Lower leg skin (tissue), 4 donors: ENCODE results near the gene CCNYL1. TPM values are rescaled to one million over a fixed set of nuclear protein-coding genes. Genes with fewer than 3 reads are reported as not detected.

Experiments
- DNase-seq, 2 donors: peaks; one replicate each; pipeline ENCODE4 v3.0.0-alpha.2; 2019; ENCODE audit warnings: low spot score in 2 of 2
- H3K4me3 ChIP-seq: fragments of 200-600 bp; sonication (generic); 2 replicates; pipeline ENCODE4 v1.5.1; 2017; ENCODE audit warnings: mild to moderate bottlenecking, low read depth; ENCODE audit not compliant: poor library complexity, severe bottlenecking
- CTCF ChIP-seq, 3 donors: fragments of 450-650 bp; IDR thresholded peaks; one replicate each; pipeline ENCODE4 v1.5.1; 2016; ENCODE audit warnings: antibody characterized with exemption in 3 of 3, mild to moderate bottlenecking in 3 of 3, moderate library complexity in 2 of 3
- POLR2A ChIP-seq, 2 donors: fragments of 450-650 bp; IDR thresholded peaks; one replicate each; pipeline ENCODE4 v1.6.1; 2016 to 2017; ENCODE audit warnings: antibody characterized with exemption in 2 of 2, mild to moderate bottlenecking in 1 of 2, moderate library complexity in 1 of 2
- WGBS, 2 donors: methylation state at CpG; one replicate each; pipeline ENCODE4 v1.1.5; 2018; 5-methylcytosine and 5-hydroxymethylcytosine counted together
- intact Hi-C: fragments of 100-400 bp; cut with DNase I; formaldehyde crosslinking; loops from one replicate; pipeline ENCODE4 v1.15.0; 2023; ENCODE audit warnings: low total_unique reads
- total RNA-seq, 4 donors: library from RNA; depleted of rRNA; stranded (reverse); fragments of >200 nt; gene quantifications; one replicate each; pipeline ENCODE4 v1.1.0, GENCODE V29; 2016

Gene CCNYL1
- total RNA-seq, 4 donors from 2014 or later, result 2.2 to 10.1 (median 3.6) TPM

- intact Hi-C loops, result no loop called here
- no peak overlapping the region for H3K4me3 ChIP-seq
- DNase-seq, result no peak
- TF ChIP-seq CTCF (IDR thresholded peaks at IDR 0.05), result no peak
- no peak for TF ChIP-seq POLR2A (IDR thresholded peaks at IDR 0.05)
- 86 to 91% methylated on average over 13 of the region's 13 CpGs for WGBS, 2 donors
Observed at GRCh38 chr2:207772844-207773205, 61.4 kb downstream of the CCNYL1 start.

GRCh38 chr2:207775473-207775872 lies 64.0 kb downstream of the CCNYL1 start:
- intact Hi-C loops, result no loop called here
- DNase-seq, result no peak
- WGBS, 2 donors, result 80% methylated on average over 3 of the region's 3 CpGs
- H3K4me3 ChIP-seq, result no peak overlapping the region
- TF ChIP-seq POLR2A (IDR thresholded peaks at IDR 0.05), result no peak
- TF ChIP-seq CTCF (IDR thresholded peaks at IDR 0.05), result no peak

- 88% methylated on average over 6 of the region's 6 CpGs for WGBS, 2 donors
- intact Hi-C loops, result no loop called here
- no peak overlapping the region for H3K4me3 ChIP-seq
- TF ChIP-seq CTCF (IDR thresholded peaks at IDR 0.05) (no peak), POLR2A (IDR thresholded peaks at IDR 0.05) (no peak)
- peak in 1 of 2 donors; percentile 62 for DNase-seq
Observed at GRCh38 chr2:207777124-207777523, 65.7 kb downstream of the CCNYL1 start.

- 92 to 95% methylated on average over 4 of the region's 4 CpGs for WGBS, 2 donors
Observed at GRCh38 chr2:207778298-207778882, 67.0 kb downstream of the CCNYL1 start.

GRCh38 chr2:207779523-207779922 lies 68.1 kb downstream of the CCNYL1 start:
- H3K4me3 ChIP-seq, result no peak overlapping the region
- 89 to 92% methylated on average over 9 to 11 of the region's 11 CpGs for WGBS, 2 donors
- peak in 1 of 2 donors; percentile 54 for DNase-seq
- TF ChIP-seq CTCF (IDR thresholded peaks at IDR 0.05) (no peak), POLR2A (IDR thresholded peaks at IDR 0.05) (no peak)
- intact Hi-C loops, result no loop called here

More at GRCh38 chr2:207778298-207778882, 67.0 kb downstream of the CCNYL1 start:
- H3K4me3 ChIP-seq, result no peak overlapping the region
- peak in 1 of 2 donors; percentile 40 for DNase-seq
- intact Hi-C loops, result no loop called here
- no peak for TF ChIP-seq CTCF (IDR thresholded peaks at IDR 0.05)
- no peak for TF ChIP-seq POLR2A (IDR thresholded peaks at IDR 0.05)
